HG02943 (cell line): Measurements from ENCODE around the gene LOXL1.
"Not testable (repeated sequence)": the region's sequence is repeated elsewhere in the genome, so short reads cannot be mapped to it uniquely, and the experiment has no call there.

Experiments used
- ATAC-seq: cut with Tn5 transposase; IDR thresholded peaks from one replicate; pipeline ENCODE4 v1.9.1; 2021; ENCODE audit warnings: mild to moderate bottlenecking, low read depth, moderate library complexity; ENCODE audit not compliant: unreplicated experiment

Gene LOXL1

GRCh38 chr15:73972984-73973682, 46.9 kb downstream of the LOXL1 start:
- ATAC-seq = no peak

DNA sequence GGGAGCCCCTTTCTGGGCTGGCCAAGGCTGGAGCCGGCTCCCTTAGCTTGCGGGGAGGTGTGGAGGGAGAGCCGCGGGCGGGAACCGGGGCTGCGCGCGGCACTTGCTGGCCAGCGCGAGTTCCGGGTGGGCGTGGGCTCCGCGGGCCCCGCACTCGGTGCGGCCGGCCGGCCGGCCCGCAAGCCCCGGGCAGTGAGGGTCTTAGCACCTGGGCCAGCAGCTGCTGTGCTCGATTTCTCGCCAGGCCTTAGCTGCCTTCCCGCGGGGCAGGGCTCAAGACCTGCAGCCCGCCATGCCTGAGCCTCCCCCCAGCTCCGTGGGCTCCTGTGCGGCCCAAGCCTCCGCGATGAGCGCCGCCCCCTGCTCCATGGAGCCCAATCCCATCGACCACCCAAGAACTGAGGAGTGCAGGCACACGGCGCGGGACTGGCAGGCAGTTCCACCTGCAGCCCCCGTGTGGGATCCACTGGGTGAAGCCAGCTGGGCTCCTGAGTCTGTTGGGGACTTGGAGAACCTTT, 47.5 kb downstream of the LOXL1 start:
- not testable (repeated sequence) for ATAC-seq

- not testable (repeated sequence) for ATAC-seq
These were observed 49.3 kb downstream of the LOXL1 start for GRCh38 chr15:73975440-73976125.

GRCh38 chr15:73978896-73979295, 52.6 kb downstream of the LOXL1 start:
- ATAC-seq = no peak

DNA sequence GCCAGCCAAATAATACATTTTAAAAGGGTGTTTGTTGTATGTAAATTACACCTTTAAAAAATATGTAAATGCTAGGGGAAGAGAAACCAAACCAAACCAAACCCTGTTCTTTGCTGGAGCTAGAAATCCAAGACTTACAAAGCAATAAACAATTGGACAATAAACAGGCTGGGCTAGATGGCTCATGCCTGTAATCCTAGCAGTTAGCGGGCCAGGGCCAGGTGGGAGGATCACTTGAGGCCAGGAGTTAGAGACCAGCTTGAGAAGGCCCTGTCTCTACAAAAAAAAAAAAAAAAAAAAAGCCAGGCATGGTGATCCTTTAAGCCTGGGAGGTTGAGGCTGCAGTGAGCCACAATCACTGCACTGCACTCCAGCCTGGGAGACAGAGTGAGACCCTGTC, 53.4 kb downstream of the LOXL1 start:
- no peak for ATAC-seq

DNA sequence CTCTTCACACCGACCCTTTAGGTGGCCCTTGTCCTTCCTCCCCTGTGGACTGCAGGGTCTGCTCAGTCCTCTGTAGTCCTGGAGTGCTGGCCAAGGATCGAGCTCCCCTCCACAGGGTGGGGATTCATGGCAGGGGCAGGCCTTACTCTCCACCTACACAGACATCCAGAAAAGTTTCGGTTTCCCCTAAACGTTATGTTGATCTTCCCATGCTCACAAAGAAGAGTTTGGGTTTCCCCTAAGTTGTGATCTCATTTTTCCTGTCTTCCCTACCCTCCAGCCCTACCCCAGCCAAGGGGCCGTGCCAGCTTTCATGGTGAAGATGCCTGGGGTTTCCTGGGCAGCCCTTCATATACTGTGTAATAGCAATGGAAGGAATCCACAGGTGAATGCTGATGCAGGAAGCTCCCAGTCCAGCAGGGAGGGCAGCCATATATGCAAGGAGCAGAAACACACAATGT, 55.5 kb downstream of the LOXL1 start:
- no peak for ATAC-seq

DNA sequence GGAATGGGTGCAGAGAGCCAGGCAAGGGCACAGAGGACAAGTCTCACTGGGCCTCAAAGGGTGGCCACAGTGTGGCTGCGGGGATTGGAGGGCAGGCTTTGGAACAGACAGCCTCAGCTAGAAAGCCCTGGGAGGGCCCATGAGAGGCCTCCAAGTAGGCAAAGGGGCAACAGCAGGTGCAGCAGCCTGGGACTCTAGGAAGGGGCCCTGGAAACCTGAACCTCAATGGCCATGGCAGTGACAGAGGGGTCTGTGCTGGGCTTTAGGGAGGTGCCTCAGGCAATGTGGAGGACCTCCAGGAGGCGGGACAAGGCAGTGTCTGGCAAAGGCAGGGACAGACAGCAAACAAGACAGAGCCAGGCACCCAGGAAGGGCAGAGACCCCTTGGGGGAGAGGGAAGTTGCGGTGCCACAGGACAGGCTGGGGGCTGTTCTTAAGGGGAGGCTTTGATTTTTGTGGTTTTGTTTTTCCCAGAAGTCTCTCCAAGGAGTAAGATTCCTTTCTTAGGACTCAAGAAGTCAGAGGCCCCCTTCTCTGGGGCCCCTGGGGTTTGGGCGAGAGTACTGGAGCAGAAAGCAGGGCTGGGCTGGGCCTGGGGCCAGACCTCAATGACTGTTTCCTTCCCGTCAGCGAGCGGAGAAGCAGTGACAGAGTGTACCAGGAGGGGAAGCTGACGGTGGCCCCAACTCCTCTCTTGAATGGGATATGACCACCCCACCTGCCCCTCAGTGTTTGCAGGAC, 56.1 kb downstream of the LOXL1 start:
- ATAC-seq = no peak

GRCh38 chr15:73983211-73983727, 57.0 kb downstream of the LOXL1 start:
- ATAC-seq = no peak

GRCh38 chr15:73983773-73984172, 57.5 kb downstream of the LOXL1 start:
- no peak for ATAC-seq

DNA sequence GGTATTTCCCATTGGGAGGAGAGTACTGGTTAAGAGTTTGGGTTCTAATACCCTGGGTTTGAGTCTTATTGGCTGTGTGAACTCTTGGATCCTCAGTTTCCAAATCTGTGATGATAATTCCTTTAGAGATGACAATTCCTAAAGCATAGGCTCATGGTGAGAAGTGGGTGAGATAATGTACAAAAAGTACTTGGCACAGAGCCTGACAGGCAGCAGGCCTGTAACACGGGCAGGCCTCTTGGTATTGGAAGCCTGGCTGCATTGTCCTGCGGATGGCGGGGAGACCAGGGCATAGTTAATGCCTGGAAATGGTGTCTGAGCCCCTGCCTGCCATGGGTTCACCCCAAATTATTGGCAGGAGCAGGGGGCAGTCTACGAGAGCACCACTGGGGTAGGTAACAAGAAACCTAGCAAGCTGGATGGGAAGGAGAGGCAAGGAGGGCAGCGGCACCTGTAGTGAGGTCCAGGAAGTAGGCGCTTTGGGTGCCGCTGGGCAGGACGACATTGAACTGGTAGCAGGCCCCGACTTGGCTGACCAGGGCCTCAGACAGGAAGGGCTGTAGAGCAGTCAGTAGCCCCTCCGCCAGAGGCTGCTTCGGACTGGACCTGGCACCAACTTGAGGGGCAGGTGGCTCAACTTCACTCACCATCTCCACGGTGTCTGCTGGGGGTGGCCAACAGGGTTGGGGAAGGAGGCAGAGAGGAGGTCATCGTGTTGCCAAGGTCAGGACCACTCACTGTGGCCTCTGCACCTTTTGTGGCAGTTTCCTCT, 58.1 kb downstream of the LOXL1 start:
- ATAC-seq = no peak

DNA sequence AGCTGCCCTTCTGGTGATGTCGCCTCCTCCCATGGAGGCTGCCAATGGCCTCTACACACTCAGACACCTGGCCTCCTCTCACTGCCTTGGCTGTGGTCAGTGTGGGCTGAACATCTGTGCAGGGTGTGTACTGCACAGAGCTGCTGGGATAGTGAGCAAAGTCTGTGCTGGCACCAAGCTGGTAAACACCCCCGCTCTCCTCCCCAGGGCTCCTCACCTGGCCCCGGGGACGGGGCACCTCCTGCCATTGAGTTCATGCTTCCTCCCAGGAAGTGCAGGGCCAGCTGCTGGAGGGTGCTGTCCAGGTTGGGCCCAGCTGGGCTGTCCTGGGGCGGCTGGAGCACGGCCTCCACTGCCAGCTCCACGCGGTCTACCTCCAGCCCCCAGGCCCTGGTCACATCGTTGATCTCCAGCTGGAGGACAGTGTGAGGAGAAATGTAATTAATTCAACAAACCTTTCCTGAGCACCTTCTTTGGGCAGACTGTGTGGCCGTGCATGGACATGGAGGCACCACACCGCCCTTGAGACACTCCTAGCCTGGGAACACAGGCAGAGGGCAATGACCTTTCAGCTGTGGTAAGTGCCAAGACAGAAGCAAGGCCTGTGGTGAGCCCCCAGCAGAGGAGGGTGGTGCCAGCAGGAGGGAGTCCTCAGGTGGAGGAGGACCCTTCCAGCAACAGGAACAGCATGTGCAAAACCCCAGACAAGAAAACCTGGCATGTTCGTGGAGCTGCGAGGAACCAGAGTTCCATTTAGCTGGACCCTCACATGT, 59.0 kb downstream of the LOXL1 start:
- ATAC-seq = no peak

- no peak for ATAC-seq
These were observed 60.0 kb downstream of the LOXL1 start for GRCh38 chr15:73986055-73986775.

DNA sequence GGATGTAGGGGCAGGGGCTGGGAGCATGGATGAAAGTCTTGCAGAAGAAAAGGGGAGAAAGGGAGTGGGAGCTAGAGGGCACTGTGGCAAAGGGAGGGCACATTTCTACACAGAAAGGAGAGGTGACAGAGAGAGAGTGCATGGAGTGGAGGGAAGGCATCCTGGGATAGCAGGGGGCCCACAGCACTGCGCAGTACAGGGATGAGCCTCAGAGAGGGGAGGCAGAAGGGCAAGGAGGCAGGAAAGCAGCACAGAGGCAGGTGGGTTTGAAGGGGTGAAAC, 60.5 kb downstream of the LOXL1 start:
- ATAC-seq = no peak

- ATAC-seq = no peak
These were observed 61.0 kb downstream of the LOXL1 start for GRCh38 chr15:73987250-73987649.

- ATAC-seq = no peak
These were observed 61.6 kb downstream of the LOXL1 start for GRCh38 chr15:73987681-73988444.

DNA sequence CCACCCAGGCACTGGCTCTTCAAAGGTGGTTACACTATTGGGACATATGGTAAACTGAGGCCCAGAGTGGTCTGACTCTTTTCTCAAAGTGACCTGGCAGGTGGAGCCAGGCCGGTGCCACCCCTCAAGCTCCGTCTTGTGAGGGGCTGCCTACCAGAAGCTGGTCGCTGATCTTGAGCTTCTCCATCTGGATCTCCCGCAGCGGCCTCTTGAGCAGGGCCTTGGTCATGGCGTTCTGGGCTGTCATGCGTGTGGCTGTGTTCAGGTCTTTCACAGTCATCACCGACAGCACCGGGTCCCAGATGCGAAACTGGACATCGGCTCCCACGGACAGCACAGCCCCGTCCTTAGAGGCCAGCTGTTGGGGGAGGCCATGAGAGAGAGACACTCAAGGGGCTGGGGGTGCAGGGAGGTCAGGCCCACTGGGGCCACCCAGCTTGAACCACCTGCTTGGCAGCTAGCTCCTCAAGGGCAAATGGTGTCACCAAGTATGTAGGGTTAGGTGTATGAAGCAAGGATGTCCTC, 62.2 kb downstream of the LOXL1 start:
- no peak for ATAC-seq

GRCh38 chr15:73989001-73989798, 62.9 kb downstream of the LOXL1 start:
- ATAC-seq = no peak
